Right lobe of liver (tissue), 4 donors: ENCODE measurements around the gene NPAS2.

Experiments
- POLR2A ChIP-seq: fragments of 450-650 bp; IDR thresholded peaks from one replicate; pipeline ENCODE4 v1.6.1; 2017; ENCODE audit warnings: antibody characterized with exemption, mild to moderate bottlenecking
- TF ChIP-seq, protein P1 (sequence below), 4 donors: fragments of 200-600 bp in 3 of 4; fragments of 450-650 bp in 1 of 4; IDR thresholded peaks; one replicate each; pipeline versions ENCODE4 v1.5.1 to v1.8.0; 2016 to 2022; ENCODE audit warnings: antibody characterized with exemption in 4 of 4, mild to moderate bottlenecking in 2 of 4
- donor health status: DM: no; HTN: no; CAD: no.
- donor health status: DM: no; HTN: no; CAD: no.
- donor health status: DM: no; HTN: yes; CAD: no.

DNA sequence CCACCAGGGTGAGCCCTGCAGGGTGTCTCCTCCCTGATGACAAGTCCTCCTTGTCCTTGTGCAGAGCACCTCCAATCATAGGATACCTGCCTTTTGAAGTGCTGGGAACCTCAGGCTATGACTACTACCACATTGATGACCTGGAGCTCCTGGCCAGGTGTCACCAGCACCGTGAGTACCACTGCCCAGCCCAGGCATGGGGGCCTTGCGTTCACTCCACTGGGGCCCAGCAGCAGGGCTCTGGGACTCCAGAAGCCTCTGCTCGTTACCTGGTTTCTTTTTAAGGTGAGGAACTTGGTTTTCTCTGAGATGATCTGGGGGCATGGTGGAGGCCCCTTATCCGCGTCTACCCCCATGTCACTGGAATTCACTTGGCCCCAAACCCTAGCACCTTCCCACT lies 145.7 kb downstream of the NPAS2 start:
- no peak for TF ChIP-seq POLR2A
- TF ChIP-seq, protein P1, sequence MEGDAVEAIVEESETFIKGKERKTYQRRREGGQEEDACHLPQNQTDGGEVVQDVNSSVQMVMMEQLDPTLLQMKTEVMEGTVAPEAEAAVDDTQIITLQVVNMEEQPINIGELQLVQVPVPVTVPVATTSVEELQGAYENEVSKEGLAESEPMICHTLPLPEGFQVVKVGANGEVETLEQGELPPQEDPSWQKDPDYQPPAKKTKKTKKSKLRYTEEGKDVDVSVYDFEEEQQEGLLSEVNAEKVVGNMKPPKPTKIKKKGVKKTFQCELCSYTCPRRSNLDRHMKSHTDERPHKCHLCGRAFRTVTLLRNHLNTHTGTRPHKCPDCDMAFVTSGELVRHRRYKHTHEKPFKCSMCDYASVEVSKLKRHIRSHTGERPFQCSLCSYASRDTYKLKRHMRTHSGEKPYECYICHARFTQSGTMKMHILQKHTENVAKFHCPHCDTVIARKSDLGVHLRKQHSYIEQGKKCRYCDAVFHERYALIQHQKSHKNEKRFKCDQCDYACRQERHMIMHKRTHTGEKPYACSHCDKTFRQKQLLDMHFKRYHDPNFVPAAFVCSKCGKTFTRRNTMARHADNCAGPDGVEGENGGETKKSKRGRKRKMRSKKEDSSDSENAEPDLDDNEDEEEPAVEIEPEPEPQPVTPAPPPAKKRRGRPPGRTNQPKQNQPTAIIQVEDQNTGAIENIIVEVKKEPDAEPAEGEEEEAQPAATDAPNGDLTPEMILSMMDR (IDR thresholded peaks at IDR 0.05), result no peak
